BE2C (cell line): Measurements from ENCODE around the gene RGPD4.
"Not testable (repeated sequence)": the region's sequence is repeated elsewhere in the genome, so short reads cannot be mapped to it uniquely, and the experiment has no call there.

Experiments used
- DNase-seq: peaks from one replicate; pipeline ENCODE4 v3.0.0-alpha.2; 2020
- H3K27me3 ChIP-seq: fragments of 250-450 bp; sonication (Bioruptor Pico); 2 replicates; pipeline ENCODE4 v1.5.1; 2020; ENCODE audit warnings: mild to moderate bottlenecking
- H3K36me3 ChIP-seq: fragments of 250-450 bp; sonication (Bioruptor Pico); 2 replicates; pipeline ENCODE4 v1.5.1; 2020; ENCODE audit warnings: mild to moderate bottlenecking
- H3K4me1 ChIP-seq: fragments of 250-450 bp; sonication (Bioruptor Pico); 2 replicates; pipeline ENCODE4 v1.5.1; 2020
- H3K4me3 ChIP-seq: 2 replicates; pipeline ENCODE4 v1.5.1; 2011; ENCODE audit warnings: low read depth, low read length
- H3K9me3 ChIP-seq: fragments of 250-450 bp; sonication (Bioruptor Pico); 2 replicates; pipeline ENCODE4 v1.5.1; 2020
- CTCF ChIP-seq: IDR thresholded peaks from 2 replicates; pipeline ENCODE4 v1.5.1; 2012; ENCODE audit warnings: mild to moderate bottlenecking, low read depth, low read length

RGPD4 gene

GRCh38 chr2:107812006-107812405 is 14.7 kb upstream of the RGPD4 start:
- H3K9me3 ChIP-seq, result no peaks in the 10 kb centered on the region
- no peak for TF ChIP-seq CTCF
- H3K4me1 ChIP-seq, result no peaks in the 10 kb centered on the region
- no peaks in the 10 kb centered on the region for H3K27me3 ChIP-seq
- no peak overlapping the region for H3K4me3 ChIP-seq
- DNase-seq, result no peak
- H3K36me3 ChIP-seq, result no peaks in the 10 kb centered on the region

- no peak for TF ChIP-seq CTCF
- Histone ChIP-seq H3K4me3 (no peak overlapping the region), H3K9me3 (no peaks in the 10 kb centered on the region), H3K36me3 (no peaks in the 10 kb centered on the region), H3K27me3 (no peaks in the 10 kb centered on the region), H3K4me1 (no peaks in the 10 kb centered on the region)
- DNase-seq, result no peak
Measured at GRCh38 chr2:107817378-107817777, 9.3 kb upstream of the RGPD4 start.

GRCh38 chr2:107822302-107822701 is 4.4 kb upstream of the RGPD4 start:
- DNase-seq, result no peak
- H3K4me3 ChIP-seq, result no peak overlapping the region
- H3K36me3 ChIP-seq, result no peaks in the 10 kb centered on the region
- no peaks in the 10 kb centered on the region for H3K9me3 ChIP-seq
- H3K27me3 ChIP-seq, result no peaks in the 10 kb centered on the region
- TF ChIP-seq CTCF, result no peak
- H3K4me1 ChIP-seq, result no peaks in the 10 kb centered on the region

- Histone ChIP-seq H3K27me3 (no peaks in the 10 kb centered on the region), H3K9me3 (no peaks in the 10 kb centered on the region)
- no peak for DNase-seq
Measured at GRCh38 chr2:107824451-107825205, 2.1 kb upstream of the RGPD4 start.

GRCh38 chr2:107825206-107825563 is 1.5 kb upstream of the RGPD4 start:
- DNase-seq, result no peak
- TF ChIP-seq CTCF, result no peak

More at GRCh38 chr2:107824451-107825205, 2.1 kb upstream of the RGPD4 start:
- H3K36me3 ChIP-seq, result no peaks in the 10 kb centered on the region
- TF ChIP-seq CTCF, result no peak
- H3K4me3 ChIP-seq, result no peak overlapping the region
- H3K4me1 ChIP-seq, result no peaks in the 10 kb centered on the region

GRCh38 chr2:107829514-107829913 is 2.8 kb downstream of the RGPD4 start:
- H3K36me3 ChIP-seq, H3K9me3 ChIP-seq, H3K4me3 ChIP-seq, DNase-seq, H3K4me1 ChIP-seq, H3K27me3 ChIP-seq: not testable (repeated sequence)

More at GRCh38 chr2:107825206-107825563, 1.5 kb upstream of the RGPD4 start:
- H3K27me3 ChIP-seq, result no peaks in the 10 kb centered on the region
- no peaks in the 10 kb centered on the region for H3K9me3 ChIP-seq
- no peak overlapping the region for H3K4me3 ChIP-seq
- no peaks in the 10 kb centered on the region for H3K36me3 ChIP-seq
- no peaks in the 10 kb centered on the region for H3K4me1 ChIP-seq

- not testable (repeated sequence) for DNase-seq, H3K4me1 ChIP-seq, H3K4me3 ChIP-seq, H3K27me3 ChIP-seq, H3K36me3 ChIP-seq, H3K9me3 ChIP-seq
Measured at GRCh38 chr2:107833152-107833551, 6.5 kb downstream of the RGPD4 start.

GRCh38 chr2:107833618-107834017 is 6.9 kb downstream of the RGPD4 start:
- H3K27me3 ChIP-seq, result not testable (repeated sequence)

GRCh38 chr2:107916121-107916520 is 89.4 kb downstream of the RGPD4 start:
- H3K27me3 ChIP-seq, H3K9me3 ChIP-seq, H3K4me1 ChIP-seq, H3K4me3 ChIP-seq, H3K36me3 ChIP-seq, DNase-seq: not testable (repeated sequence)

More at GRCh38 chr2:107833618-107834017, 6.9 kb downstream of the RGPD4 start:
- H3K4me1 ChIP-seq, DNase-seq, H3K9me3 ChIP-seq, H3K4me3 ChIP-seq, H3K36me3 ChIP-seq: not testable (repeated sequence)

GRCh38 chr2:107916696-107917370 is 90.1 kb downstream of the RGPD4 start:
- not testable (repeated sequence) for H3K4me1 ChIP-seq, H3K36me3 ChIP-seq

More at GRCh38 chr2:107916696-107917370, 90.1 kb downstream of the RGPD4 start:
- H3K27me3 ChIP-seq, H3K9me3 ChIP-seq, DNase-seq, H3K4me3 ChIP-seq: not testable (repeated sequence)
